ENCODE measurements around the gene MTHFR.

The MTHFR gene

DNA sequence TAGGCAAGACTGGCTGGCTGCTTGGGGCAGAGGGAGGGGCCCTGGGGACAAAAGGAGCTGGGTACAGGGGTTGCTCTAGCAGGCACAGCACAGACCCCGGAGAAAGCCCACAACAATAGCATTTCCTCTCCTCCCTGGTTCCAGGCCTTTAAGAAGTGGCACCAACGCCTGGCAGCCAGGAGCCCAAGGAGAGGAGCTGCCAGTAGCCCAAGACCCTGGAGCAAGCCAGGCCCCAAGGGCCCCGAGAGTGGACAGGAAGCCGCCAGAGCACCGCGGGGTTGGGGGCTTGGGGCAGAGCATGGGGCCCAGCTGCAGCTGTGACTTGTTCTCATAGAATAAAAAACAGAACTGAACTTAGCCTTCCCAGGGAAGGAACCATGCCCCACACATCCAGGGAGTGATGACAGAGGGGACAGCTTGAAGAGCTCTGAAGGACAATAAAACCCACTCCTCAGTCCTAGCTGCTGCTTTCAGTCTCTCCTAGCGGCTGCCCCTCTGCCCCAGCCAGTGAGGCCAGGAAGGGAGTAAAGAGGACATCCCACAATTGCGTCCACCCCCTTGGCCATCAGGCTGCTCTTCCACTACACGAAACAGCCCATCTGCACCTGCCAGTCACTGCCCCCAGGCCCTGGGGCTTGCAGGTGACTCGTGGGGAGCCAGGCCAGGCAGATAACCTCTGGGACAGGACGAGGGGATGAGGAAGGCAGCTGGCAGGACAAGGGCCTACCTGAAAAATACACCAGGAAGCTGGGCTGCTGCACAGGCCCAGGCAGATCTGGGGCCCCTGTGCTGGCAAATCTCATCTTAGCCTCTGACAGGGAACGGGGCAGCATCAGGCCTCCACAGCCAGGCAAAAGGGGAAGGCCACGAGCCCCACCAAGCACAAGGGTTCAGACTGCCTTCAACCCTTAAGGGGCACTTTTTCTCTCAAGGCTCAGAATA, 16.4 kb downstream of the MTHFR start:
- CTCF ChIA-PET: interaction anchor here (0.5 to 1.1 kb wide), 3 partner anchors 9 to 193 kb away, joined by 3 to 4 read pairs (median 3); no protein-coding TSS in a partner anchor
- Histone ChIP-seq H3K4me1 (ENCODE audit: control insufficient read depth, insufficient read depth, low read length) (no peaks in the 10 kb centered on the region), H3K9me3 (ENCODE audit: control insufficient read depth, insufficient read depth, low read depth, low read length) (no peaks in the 10 kb centered on the region), H3K27ac (ENCODE audit: extremely low read depth, low read depth, low read length) (no peak overlapping the region), H3K4me3 (ENCODE audit: low read depth, low read length) (no peak overlapping the region), H3K36me3 (ENCODE audit: control insufficient read depth in 2 of 2, insufficient read depth in 1 of 2, low read length in 2 of 2) (peaks cover 0 to 39% of the 10 kb centered on the region in 2 experiments; a peak in 1 of 3 replicates)
- TF ChIP-seq, protein P1, sequence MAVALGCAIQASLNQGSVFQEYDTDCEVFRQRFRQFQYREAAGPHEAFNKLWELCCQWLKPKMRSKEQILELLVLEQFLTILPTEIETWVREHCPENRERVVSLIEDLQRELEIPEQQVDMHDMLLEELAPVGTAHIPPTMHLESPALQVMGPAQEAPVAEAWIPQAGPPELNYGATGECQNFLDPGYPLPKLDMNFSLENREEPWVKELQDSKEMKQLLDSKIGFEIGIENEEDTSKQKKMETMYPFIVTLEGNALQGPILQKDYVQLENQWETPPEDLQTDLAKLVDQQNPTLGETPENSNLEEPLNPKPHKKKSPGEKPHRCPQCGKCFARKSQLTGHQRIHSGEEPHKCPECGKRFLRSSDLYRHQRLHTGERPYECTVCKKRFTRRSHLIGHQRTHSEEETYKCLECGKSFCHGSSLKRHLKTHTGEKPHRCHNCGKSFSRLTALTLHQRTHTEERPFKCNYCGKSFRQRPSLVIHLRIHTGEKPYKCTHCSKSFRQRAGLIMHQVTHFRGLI (tag by site-specific recombination; IDR thresholded peaks at IDR 0.05): no peak
- no peak for TF ChIP-seq REPIN1 (tag by site-specific recombination; IDR thresholded peaks at IDR 0.05; ENCODE audit: low read depth)
- TF ChIP-seq, protein P2, sequence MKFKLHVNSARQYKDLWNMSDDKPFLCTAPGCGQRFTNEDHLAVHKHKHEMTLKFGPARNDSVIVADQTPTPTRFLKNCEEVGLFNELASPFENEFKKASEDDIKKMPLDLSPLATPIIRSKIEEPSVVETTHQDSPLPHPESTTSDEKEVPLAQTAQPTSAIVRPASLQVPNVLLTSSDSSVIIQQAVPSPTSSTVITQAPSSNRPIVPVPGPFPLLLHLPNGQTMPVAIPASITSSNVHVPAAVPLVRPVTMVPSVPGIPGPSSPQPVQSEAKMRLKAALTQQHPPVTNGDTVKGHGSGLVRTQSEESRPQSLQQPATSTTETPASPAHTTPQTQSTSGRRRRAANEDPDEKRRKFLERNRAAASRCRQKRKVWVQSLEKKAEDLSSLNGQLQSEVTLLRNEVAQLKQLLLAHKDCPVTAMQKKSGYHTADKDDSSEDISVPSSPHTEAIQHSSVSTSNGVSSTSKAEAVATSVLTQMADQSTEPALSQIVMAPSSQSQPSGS (tag by site-specific recombination; IDR thresholded peaks at IDR 0.05; ENCODE audit: low read depth): no peak
- no peak for TF ChIP-seq ZNF585B (tag by site-specific recombination; IDR thresholded peaks at IDR 0.05)
- TF ChIP-seq, protein P3, sequence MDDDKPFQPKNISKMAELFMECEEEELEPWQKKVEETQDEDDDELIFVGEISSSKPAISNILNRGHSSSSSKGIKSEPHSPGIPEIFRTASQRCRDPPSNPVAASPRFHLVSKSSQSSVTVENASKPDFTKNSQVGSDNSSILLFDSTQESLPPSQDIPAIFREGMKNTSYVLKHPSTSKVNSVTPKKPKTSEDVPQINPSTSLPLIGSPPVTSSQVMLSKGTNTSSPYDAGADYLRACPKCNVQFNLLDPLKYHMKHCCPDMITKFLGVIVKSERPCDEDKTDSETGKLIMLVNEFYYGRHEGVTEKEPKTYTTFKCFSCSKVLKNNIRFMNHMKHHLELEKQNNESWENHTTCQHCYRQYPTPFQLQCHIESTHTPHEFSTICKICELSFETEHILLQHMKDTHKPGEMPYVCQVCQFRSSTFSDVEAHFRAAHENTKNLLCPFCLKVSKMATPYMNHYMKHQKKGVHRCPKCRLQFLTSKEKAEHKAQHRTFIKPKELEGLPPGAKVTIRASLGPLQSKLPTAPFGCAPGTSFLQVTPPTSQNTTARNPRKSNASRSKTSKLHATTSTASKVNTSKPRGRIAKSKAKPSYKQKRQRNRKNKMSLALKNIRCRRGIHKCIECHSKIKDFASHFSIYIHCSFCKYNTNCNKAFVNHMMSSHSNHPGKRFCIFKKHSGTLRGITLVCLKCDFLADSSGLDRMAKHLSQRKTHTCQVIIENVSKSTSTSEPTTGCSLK (tag by site-specific recombination; IDR thresholded peaks at IDR 0.05): no peak
- no peak for TF ChIP-seq ZNF707 (tag by site-specific recombination; IDR thresholded peaks at IDR 0.05)
- POLR2A ChIA-PET: no interaction called here

DNA sequence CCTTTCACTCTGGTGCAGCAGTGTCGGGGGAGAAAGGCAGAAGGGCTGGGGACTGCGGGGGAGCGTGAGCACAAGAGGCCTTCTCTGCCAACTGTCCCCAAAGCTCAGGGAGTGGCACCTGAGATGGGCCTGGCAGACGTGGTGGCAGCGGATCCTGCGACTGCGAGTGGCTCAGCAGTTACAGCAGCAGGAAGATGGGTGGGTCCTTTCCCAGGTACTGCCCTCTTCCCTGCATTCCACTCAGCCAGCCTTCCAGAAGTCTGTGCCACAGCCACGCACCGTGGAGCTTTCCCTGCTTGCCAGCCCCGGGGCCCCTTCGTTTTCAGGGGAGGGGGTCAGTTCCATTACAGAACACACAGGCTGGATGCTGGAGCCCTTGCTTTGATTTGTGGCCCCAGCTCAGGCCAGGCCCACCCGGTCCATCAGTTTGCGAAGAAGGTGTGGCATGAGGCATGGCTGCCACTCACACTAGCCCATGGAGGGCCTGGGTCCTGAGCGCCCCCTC, 17.2 kb downstream of the MTHFR start:
- ChIA-PET CTCF (interaction anchor here (0.5 to 1.4 kb wide), 4 partner anchors 10 to 238 kb away, joined by 3 to 4 read pairs (median 3); no protein-coding TSS in a partner anchor), POLR2A (no interaction called here)
- Histone ChIP-seq H3K36me3 (ENCODE audit: control insufficient read depth in 2 of 2, insufficient read depth in 1 of 2, low read length in 2 of 2) (peaks cover 0 to 31% of the 10 kb centered on the region in 2 experiments; a peak in 1 of 3 replicates), H3K27ac (ENCODE audit: extremely low read depth, low read depth, low read length) (no peak overlapping the region), H3K4me3 (ENCODE audit: low read depth, low read length) (no peak overlapping the region), H3K4me1 (ENCODE audit: control insufficient read depth, insufficient read depth, low read length) (no peaks in the 10 kb centered on the region), H3K9me3 (ENCODE audit: control insufficient read depth, insufficient read depth, low read depth, low read length) (no peaks in the 10 kb centered on the region)
- TF ChIP-seq ZBTB20 (tag by site-specific recombination; IDR thresholded peaks at IDR 0.05) (0 out of 2 replicates have a peak, but pooled peaks have one; percentile 6), ZNF211 (tag by site-specific recombination; IDR thresholded peaks at IDR 0.05; ENCODE audit: low read depth) (no peak), ZNF341 (tag by site-specific recombination; IDR thresholded peaks at IDR 0.05; ENCODE audit: low read depth) (no peak)

DNA sequence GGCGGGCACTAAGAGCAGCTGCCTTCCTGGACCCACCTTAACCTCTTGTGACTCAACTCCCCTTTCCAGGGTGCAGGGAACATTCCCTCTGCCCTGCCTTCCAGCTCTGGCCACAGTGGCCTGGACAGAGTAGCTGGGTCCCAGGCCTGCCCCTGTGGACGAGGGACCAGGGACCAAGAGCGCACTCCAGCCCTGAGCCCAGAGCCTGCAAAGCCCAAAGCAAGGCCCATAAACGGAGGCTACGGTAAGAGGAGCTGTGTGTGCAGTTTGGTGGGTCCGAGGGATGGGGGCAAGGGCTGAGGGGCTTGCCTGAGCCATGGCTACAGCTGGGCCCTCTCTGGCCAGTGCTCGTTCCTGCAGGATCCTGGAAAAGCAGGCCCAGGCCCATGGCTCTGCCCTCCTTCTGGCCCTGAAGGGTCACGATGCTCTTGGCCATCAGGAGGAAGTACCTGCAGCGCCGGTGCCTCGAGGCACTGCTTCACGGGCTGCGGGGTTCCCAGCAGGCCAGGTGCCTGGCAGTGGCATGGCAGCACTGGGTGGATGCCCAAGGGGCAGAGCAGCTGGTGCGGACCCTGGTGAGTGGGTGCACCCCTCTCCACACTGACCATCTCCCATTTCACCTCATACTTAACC, 17.8 kb downstream of the MTHFR start:
- TF ChIP-seq ZNF660 (tag by site-specific recombination; IDR thresholded peaks at IDR 0.05) (no peak), ZNF121 (tag by site-specific recombination; IDR thresholded peaks at IDR 0.05) (peak; percentile 29; the same call in 1 of the 2 replicates)
- no peak overlapping the region for H3K27ac ChIP-seq (ENCODE audit: extremely low read depth, low read depth, low read length)
- no peaks in the 10 kb centered on the region for H3K9me3 ChIP-seq (ENCODE audit: control insufficient read depth, insufficient read depth, low read depth, low read length)
- CTCF ChIA-PET: interaction anchor here (0.6 to 1.4 kb wide), 6 partner anchors 16 to 239 kb away, joined by 3 to 4 read pairs (median 3); no protein-coding TSS in a partner anchor
- no peak overlapping the region for H3K4me3 ChIP-seq (ENCODE audit: low read depth, low read length)
- POLR2A ChIA-PET: interaction anchor here (0.6 to 1.4 kb wide), 3 partner anchors 15 to 1969 kb away, joined by 5 to 9 read pairs (median 6); partner anchors contain the start of genes CLCN6 and MTHFR
- H3K36me3 ChIP-seq (ENCODE audit: control insufficient read depth in 2 of 2, insufficient read depth in 1 of 2, low read length in 2 of 2): peaks cover 0 to 29% of the 10 kb centered on the region in 2 experiments; a peak in 1 of 3 replicates
- no peaks in the 10 kb centered on the region for H3K4me1 ChIP-seq (ENCODE audit: control insufficient read depth, insufficient read depth, low read length)

Measured in HEK293 (cell line).